Ectodermal cell (in vitro differentiated cells): Measurements from ENCODE around the gene FBXL20.

ENCODE experiments used
- H3K27ac ChIP-seq: 2 replicates; pipeline ENCODE4 v1.7.0; 2013; ENCODE audit warnings: mild to moderate bottlenecking, low read depth, low read length; ENCODE audit not compliant: insufficient read depth, poor library complexity, severe bottlenecking
- H3K27me3 ChIP-seq: 2 replicates; pipeline ENCODE4 v1.7.0; 2013; ENCODE audit warnings: mild to moderate bottlenecking, low read length; ENCODE audit not compliant: insufficient read depth, control insufficient read depth, poor library complexity, severe bottlenecking
- H3K36me3 ChIP-seq: one replicate; pipeline ENCODE4 v1.7.0; 2013; ENCODE audit warnings: low read length; ENCODE audit not compliant: control insufficient read depth, insufficient read depth
- H3K4me1 ChIP-seq: one replicate; pipeline ENCODE4 v1.7.0; 2013; ENCODE audit warnings: low read length; ENCODE audit not compliant: control insufficient read depth, insufficient read depth
- H3K4me3 ChIP-seq: 2 replicates; pipeline ENCODE4 v1.7.0; 2013; ENCODE audit warnings: low read depth, low read length, control low read depth; ENCODE audit not compliant: insufficient read depth
- H3K9me3 ChIP-seq: 2 replicates; pipeline ENCODE4 v1.7.0; 2013; ENCODE audit warnings: mild to moderate bottlenecking, low read length, moderate library complexity; ENCODE audit not compliant: control insufficient read depth
- WGBS, 2 experiments: methylation state at CpG; one replicate each; pipeline ENCODE4 v1.1.7; 2013; ENCODE audit warnings: missing lambda C conversion rate in 2 of 2; 5-methylcytosine and 5-hydroxymethylcytosine counted together

FBXL20 gene

GRCh38 chr17:39240631-39241030 is 160.8 kb downstream of the FBXL20 start:
- no peaks in the 10 kb centered on the region for H3K27me3 ChIP-seq
- peaks cover 4% of the 10 kb centered on the region for H3K4me1 ChIP-seq
- 96 to 97% methylated on average over 5 of the region's 5 CpGs for WGBS, 2 experiments
- no peaks in the 10 kb centered on the region for H3K36me3 ChIP-seq
- H3K27ac ChIP-seq: no peak overlapping the region
- H3K4me3 ChIP-seq: no peak overlapping the region
- H3K9me3 ChIP-seq: no peaks in the 10 kb centered on the region

- 39 to 42% methylated on average over 16 of the region's 16 CpGs for WGBS, 2 experiments
- H3K27me3 ChIP-seq: no peaks in the 10 kb centered on the region
- H3K9me3 ChIP-seq: no peaks in the 10 kb centered on the region
- peaks cover 4% of the 10 kb centered on the region for H3K4me1 ChIP-seq
- no peak overlapping the region for H3K4me3 ChIP-seq
- H3K27ac ChIP-seq: no peak overlapping the region
- H3K36me3 ChIP-seq: no peaks in the 10 kb centered on the region
Measured at GRCh38 chr17:39239640-39240314, 161.6 kb downstream of the FBXL20 start.

GRCh38 chr17:39238311-39238972 is 163.0 kb downstream of the FBXL20 start:
- Histone ChIP-seq H3K4me3 (no peak overlapping the region), H3K27ac (no peak overlapping the region), H3K36me3 (no peaks in the 10 kb centered on the region), H3K9me3 (no peaks in the 10 kb centered on the region), H3K27me3 (no peaks in the 10 kb centered on the region), H3K4me1 (no peaks in the 10 kb centered on the region)
- 87 to 89% methylated on average over 15 of the region's 15 CpGs for WGBS, 2 experiments

GRCh38 chr17:39237586-39237985 is 163.8 kb downstream of the FBXL20 start:
- Histone ChIP-seq H3K4me1 (no peaks in the 10 kb centered on the region), H3K4me3 (no peak overlapping the region), H3K27me3 (no peaks in the 10 kb centered on the region), H3K9me3 (no peaks in the 10 kb centered on the region), H3K27ac (no peak overlapping the region), H3K36me3 (no peaks in the 10 kb centered on the region)
- WGBS, 2 experiments: 87 to 89% methylated on average over 7 of the region's 7 CpGs

GRCh38 chr17:39236981-39237441 is 164.4 kb downstream of the FBXL20 start:
- WGBS, 2 experiments: 84 to 90% methylated on average over 6 of the region's 6 CpGs

GRCh38 chr17:39236450-39236927 is 164.9 kb downstream of the FBXL20 start:
- H3K27ac ChIP-seq: no peak overlapping the region
- WGBS, 2 experiments: 83 to 86% methylated on average over 5 of the region's 5 CpGs
- H3K4me3 ChIP-seq: no peak overlapping the region
- no peaks in the 10 kb centered on the region for H3K36me3 ChIP-seq
- no peaks in the 10 kb centered on the region for H3K27me3 ChIP-seq
- H3K4me1 ChIP-seq: peaks cover 6% of the 10 kb centered on the region
- no peaks in the 10 kb centered on the region for H3K9me3 ChIP-seq

More at GRCh38 chr17:39236981-39237441, 164.4 kb downstream of the FBXL20 start:
- Histone ChIP-seq H3K27ac (no peak overlapping the region), H3K36me3 (no peaks in the 10 kb centered on the region), H3K9me3 (no peaks in the 10 kb centered on the region), H3K4me1 (peaks cover under 1% of the 10 kb centered on the region), H3K4me3 (no peak overlapping the region), H3K27me3 (no peaks in the 10 kb centered on the region)

- WGBS, 2 experiments: 53 to 54% methylated on average over 18 of the region's 18 CpGs
- no peak overlapping the region for H3K27ac ChIP-seq
- H3K4me1 ChIP-seq: peaks cover 12% of the 10 kb centered on the region
- no peaks in the 10 kb centered on the region for H3K27me3 ChIP-seq
- no peaks in the 10 kb centered on the region for H3K36me3 ChIP-seq
- H3K4me3 ChIP-seq: no peak overlapping the region
- no peaks in the 10 kb centered on the region for H3K9me3 ChIP-seq
Measured at GRCh38 chr17:39235555-39236449, 165.6 kb downstream of the FBXL20 start.

- H3K9me3 ChIP-seq: no peaks in the 10 kb centered on the region
- 24 to 28% methylated on average over 22 of the region's 22 CpGs for WGBS, 2 experiments
- H3K36me3 ChIP-seq: no peaks in the 10 kb centered on the region
- no peak overlapping the region for H3K27ac ChIP-seq
- no peak overlapping the region for H3K4me3 ChIP-seq
- H3K4me1 ChIP-seq: peaks cover 12% of the 10 kb centered on the region
- no peaks in the 10 kb centered on the region for H3K27me3 ChIP-seq
Measured at GRCh38 chr17:39231591-39232551, 169.6 kb downstream of the FBXL20 start.

- peaks cover 12% of the 10 kb centered on the region for H3K4me1 ChIP-seq
- H3K27me3 ChIP-seq: peaks cover 4% of the 10 kb centered on the region
- no peak overlapping the region for H3K27ac ChIP-seq
- H3K4me3 ChIP-seq: no peak overlapping the region
- H3K36me3 ChIP-seq: no peaks in the 10 kb centered on the region
- 77 to 80% methylated on average over 8 of the region's 10 CpGs for WGBS, 2 experiments
- H3K9me3 ChIP-seq: no peaks in the 10 kb centered on the region
Measured at GRCh38 chr17:39231091-39231561, 170.3 kb downstream of the FBXL20 start.
